CMK (cell line): ENCODE results near the gene PTPRH.
"Not testable (repeated sequence)": the region's sequence is repeated elsewhere in the genome, so short reads cannot be mapped to it uniquely, and the experiment has no call there.

Experiments
- DNase-seq: peaks from one replicate; pipeline ENCODE4 v3.0.0-alpha.2; 2010; ENCODE audit warnings: low read depth

Gene PTPRH

GRCh38 chr19:55158848-55159749, 50.2 kb downstream of the PTPRH start:
- no peak for DNase-seq

GRCh38 chr19:55158423-55158822, 50.9 kb downstream of the PTPRH start:
- DNase-seq, result no peak

GRCh38 chr19:55157064-55157908, 52.0 kb downstream of the PTPRH start, which contains the start of gene TNNI3:
Gene TNNI3 (minus strand): TSS chr19:55157732. CDS start chr19:55157589, 143 bp downstream.
- DNase-seq, result no peak

GRCh38 chr19:55156202-55157063, 52.9 kb downstream of the PTPRH start:
- DNase-seq, result no peak

GRCh38 chr19:55155784-55156183, 53.5 kb downstream of the PTPRH start:
- not testable (repeated sequence) for DNase-seq

GRCh38 chr19:55153652-55154264, 55.5 kb downstream of the PTPRH start:
- DNase-seq, result no peak

GRCh38 chr19:55152017-55152416, 57.3 kb downstream of the PTPRH start:
- DNase-seq, result no peak

- no peak for DNase-seq
These were observed 60.0 kb downstream of the PTPRH start, which contains the start of gene TNNT1 for GRCh38 chr19:55149078-55150003. Gene TNNT1 (minus strand): TSS chr19:55149206. CDS start chr19:55147157, 2,049 bp downstream.

- no peak for DNase-seq
These were observed 61.6 kb downstream of the PTPRH start for GRCh38 chr19:55147545-55148251.

- no peak for DNase-seq
These were observed 62.5 kb downstream of the PTPRH start for GRCh38 chr19:55146705-55147273.

GRCh38 chr19:55146078-55146704, 63.1 kb downstream of the PTPRH start:
- DNase-seq, result no peak

GRCh38 chr19:55145232-55145631, 64.1 kb downstream of the PTPRH start:
- DNase-seq, result no peak

- DNase-seq, result no peak
These were observed 67.6 kb downstream of the PTPRH start for GRCh38 chr19:55141696-55142095.

GRCh38 chr19:55137915-55138314, 71.4 kb downstream of the PTPRH start:
- DNase-seq, result no peak

GRCh38 chr19:55136399-55137102, 72.8 kb downstream of the PTPRH start:
- no peak for DNase-seq

GRCh38 chr19:55134736-55135135, 74.6 kb downstream of the PTPRH start:
- DNase-seq, result no peak

GRCh38 chr19:55133639-55134444, 75.5 kb downstream of the PTPRH start:
- DNase-seq, result no peak
